HepG2 (cell line): ENCODE measurements around the gene LYPD6. TPM values are rescaled to one million over a fixed set of nuclear protein-coding genes. Genes with fewer than 3 reads are reported as not detected.

Experiments used
- ATAC-seq: fragments of 200-7000 bp; cut with Tn5 transposase; 3 replicates; pipeline ENCODE4 v1.9.1; 2020; ENCODE audit warnings: mild to moderate bottlenecking, moderate library complexity
- BruUV-seq: library from RNA; stranded (reverse); fragments of 400-500 nt; replicated peaks from 2 replicates; lab custom pipeline; 2021; lab: Mats Ljungman, UMichigan
- CTCF ChIA-PET: fragments of 300-600 bp; formaldehyde crosslinking; extraction: SDS; loops from one replicate; lab custom pipeline; 2021; ENCODE audit warnings: low total read pairs, inconsistent platforms, low intra/inter-chr PET ratio; lab: Yijun Ruan, JAX
- POLR2A ChIA-PET: fragments of 350-600 bp; sonication (Branson Sonifier 250); formaldehyde crosslinking; loops from one replicate; lab custom pipeline; 2020; ENCODE audit warnings: antibody characterized with exemption, inconsistent platforms; lab: Yijun Ruan, JAX
- DNase-seq: peaks from one replicate; pipeline ENCODE4 v3.0.0-alpha.2; 2015; ENCODE audit warnings: low spot score
- FAIRE-seq: peaks from 3 replicates; lab custom pipeline; 2011; peaks lifted over from hg19 to GRCh38; lab: Jason Lieb, UNC
- H2AFZ ChIP-seq: one replicate; pipeline ENCODE4 v1.6.1; 2011; ENCODE audit warnings: low read length, inconsistent platforms
- H3K27ac ChIP-seq: fragments of 300-600 bp; 3 replicates; pipeline ENCODE4 v1.8.0; 2011; ENCODE audit warnings: mixed run types, mild to moderate bottlenecking, mixed read lengths, low read length, inconsistent platforms; ENCODE audit not compliant: insufficient read depth; ENCODE audit errors: extremely low read length
- H3K27me3 ChIP-seq, 2 experiments: fragments of 200-600 bp in 1 of 2; 2 replicates in 1 of 2; 3 replicates in 1 of 2; pipeline versions ENCODE4 v1.6.0 to v1.8.0; 2011; ENCODE audit warnings: low read length in 2 of 2, mild to moderate bottlenecking in 2 of 2, moderate library complexity in 2 of 2, inconsistent platforms in 1 of 2; ENCODE audit not compliant: insufficient read depth in 2 of 2, control insufficient read depth in 1 of 2
- H3K36me3 ChIP-seq, 2 experiments: fragments of 200-600 bp in 1 of 2; replicated peaks in 1 of 2; 2 replicates in 1 of 2; 3 replicates in 1 of 2; pipeline versions ENCODE4 v1.5.1 to v1.8.0; 2011; ENCODE audit warnings: low read length in 2 of 2, inconsistent platforms in 1 of 2; ENCODE audit not compliant: insufficient read depth in 2 of 2, control insufficient read depth in 1 of 2
- H3K4me1 ChIP-seq: 2 replicates; pipeline ENCODE4 v1.5.1; 2012; ENCODE audit warnings: low read length, inconsistent platforms; ENCODE audit not compliant: insufficient read depth
- H3K4me2 ChIP-seq: 2 replicates; pipeline ENCODE4 v1.6.0; 2011; ENCODE audit warnings: low read depth, low read length, inconsistent platforms
- H3K4me3 ChIP-seq, 3 experiments: fragments of 200-600 bp in 1 of 3; sonication (generic), shearing (Covaris generic) in 1 of 3; replicated peaks in 1 of 3; 2 replicates each; pipeline ENCODE4 v1.5.1; 2011 to 2016; ENCODE audit warnings: low read length in 3 of 3, inconsistent platforms in 2 of 3, low read depth in 2 of 3, mild to moderate bottlenecking in 2 of 3, control low read depth in 1 of 3, mixed read lengths in 1 of 3; ENCODE audit not compliant: insufficient read depth in 1 of 3
- H3K79me2 ChIP-seq: one replicate; pipeline ENCODE4 v1.6.1; 2011; ENCODE audit warnings: low read length, inconsistent platforms; ENCODE audit not compliant: insufficient read depth
- H3K9ac ChIP-seq: 2 replicates; pipeline ENCODE4 v1.6.0; 2011; ENCODE audit warnings: mild to moderate bottlenecking, low read depth, low read length, inconsistent platforms; ENCODE audit not compliant: insufficient read depth
- H3K9me3 ChIP-seq: 2 replicates; pipeline ENCODE4 v1.5.1; 2012; ENCODE audit warnings: mild to moderate bottlenecking, low read length
- H4K20me1 ChIP-seq: 2 replicates; pipeline ENCODE4 v1.6.0; 2011; ENCODE audit warnings: inconsistent platforms, mild to moderate bottlenecking, low read length, moderate library complexity; ENCODE audit not compliant: insufficient read depth
- CBFB ChIP-seq: sonication (generic); formaldehyde crosslinking; IDR thresholded peaks from 2 replicates; pipeline ENCODE4 v1.4.0; 2020; ENCODE audit warnings: missing genetic modification reagents
- MIXL1 ChIP-seq: IDR thresholded peaks from 2 replicates; pipeline ENCODE4 v1.6.1; 2016
- NPAS2 ChIP-seq: sonication (generic); formaldehyde crosslinking; IDR thresholded peaks from 2 replicates; pipeline ENCODE4 v1.8.0; 2022; ENCODE audit warnings: mild to moderate bottlenecking, missing genetic modification reagents, borderline replicate concordance
- PCBP2 ChIP-seq: fragments of 200-400 bp; formaldehyde crosslinking; optimal IDR thresholded peaks from 2 replicates; pipeline ENCODE3; 2018; ENCODE audit warnings: low read length, low read depth; ENCODE audit not compliant: poor library complexity, severe bottlenecking
- PRPF4 ChIP-seq: fragments of 200-400 bp; formaldehyde crosslinking; IDR thresholded peaks from 2 replicates; pipeline ENCODE4 v1.6.1; 2016; ENCODE audit warnings: low read length, low read depth; ENCODE audit not compliant: poor library complexity, severe bottlenecking
- SPEN ChIP-seq: sonication (generic); formaldehyde crosslinking; IDR thresholded peaks from 2 replicates; pipeline ENCODE4 v1.5.1; 2020; ENCODE audit warnings: low read depth, mild to moderate bottlenecking, missing genetic modification reagents
- ZBTB3 ChIP-seq: sonication (generic); formaldehyde crosslinking; IDR thresholded peaks from 2 replicates; pipeline ENCODE4 v1.4.0; 2020; ENCODE audit warnings: low read depth, mild to moderate bottlenecking, moderate library complexity, missing genetic modification reagents, borderline replicate concordance
- ZKSCAN5 ChIP-seq: sonication (generic); formaldehyde crosslinking; IDR thresholded peaks from 2 replicates; pipeline ENCODE4 v1.5.1; 2020; ENCODE audit warnings: mild to moderate bottlenecking, missing genetic modification reagents
- ZNF136 ChIP-seq: sonication (generic); formaldehyde crosslinking; IDR thresholded peaks from 2 replicates; pipeline ENCODE4 v1.8.1; 2022; ENCODE audit warnings: low read depth, mild to moderate bottlenecking, moderate library complexity, missing genetic modification reagents
- ZNF329 ChIP-seq: sonication (generic); formaldehyde crosslinking; IDR thresholded peaks from 2 replicates; pipeline ENCODE4 v1.9.0; 2021; ENCODE audit warnings: low read depth, mild to moderate bottlenecking, missing genetic modification reagents
- ZNF563 ChIP-seq: sonication (generic); formaldehyde crosslinking; IDR thresholded peaks from 2 replicates; pipeline ENCODE4 v1.8.0; 2022; ENCODE audit warnings: mild to moderate bottlenecking, moderate library complexity, missing genetic modification reagents
- ZNF567 ChIP-seq: sonication (generic); formaldehyde crosslinking; IDR thresholded peaks from 2 replicates; pipeline ENCODE4 v1.8.1; 2023; ENCODE audit warnings: mild to moderate bottlenecking, missing genetic modification reagents, borderline replicate concordance
- ZNF629 ChIP-seq: sonication (generic); formaldehyde crosslinking; conservative IDR thresholded peaks from 2 replicates; pipeline ENCODE4 v1.5.0; 2020; ENCODE audit warnings: missing genetic modification reagents
- ZNF772 ChIP-seq: sonication (generic); formaldehyde crosslinking; IDR thresholded peaks from 2 replicates; pipeline ENCODE4 v1.5.0; 2020; ENCODE audit warnings: mild to moderate bottlenecking, missing genetic modification reagents
- ZNF83 ChIP-seq: sonication (generic); formaldehyde crosslinking; IDR thresholded peaks from 2 replicates; pipeline ENCODE4 v1.4.0; 2020; ENCODE audit warnings: missing genetic modification reagents, mild to moderate bottlenecking, borderline replicate concordance
- ZSCAN25 ChIP-seq: sonication (generic); formaldehyde crosslinking; IDR thresholded peaks from 2 replicates; pipeline ENCODE4 v1.8.0; 2022; ENCODE audit warnings: mild to moderate bottlenecking, missing genetic modification reagents
- ZSCAN31 ChIP-seq: sonication (generic); formaldehyde crosslinking; IDR thresholded peaks from 2 replicates; pipeline ENCODE4 v1.5.0; 2020; ENCODE audit warnings: low read depth, mild to moderate bottlenecking, missing genetic modification reagents
- WGBS: methylation state at CpG from one replicate; pipeline ENCODE4 v1.1.6; 2017; ENCODE audit warnings: low lambda C conversion rate; 5-methylcytosine and 5-hydroxymethylcytosine counted together
- in situ Hi-C: cut with HindIII; loops from 2 replicates; pipeline ENCODE4 v1.10.0; 2017; ENCODE audit warnings: low pct_unique_long_range_greater_than_20kb; ENCODE audit not compliant: extremely low pct_ligation_motif_present
- intact Hi-C: fragments of 100-400 bp; cut with micrococcal nuclease; formaldehyde crosslinking; loops from one replicate; pipeline ENCODE4 v1.10.0; 2022; ENCODE audit not compliant: unreplicated experiment
- polyA plus RNA-seq, 8 experiments: library from polyadenylated mRNA; depleted of rRNA in 3 of 8; stranded (reverse) in 7 of 8; unstranded in 1 of 8; fragments of >200 nt; fragmentation: Illumina TruSeq in 4 of 8; extraction: Trizol in 4 of 8; gene quantifications; 2 replicates each; pipeline versions ENCODE4 v1.2.1 to v1.2.3, GENCODE V29; 2011 to 2016; ENCODE audit warnings: low read depth in 4 of 8, missing spikeins in 1 of 8, mixed read lengths in 1 of 8; ENCODE audit not compliant: insufficient read depth in 1 of 8
- total RNA-seq, 5 experiments: library from RNA; depleted of rRNA; stranded (reverse); fragments of >200 nt; fragmentation: Illumina TruSeq; extraction: Trizol; gene quantifications; 2 replicates each; pipeline ENCODE4 v1.2.3, GENCODE V29; 2016; ENCODE audit warnings: low read depth in 1 of 5

The LYPD6 gene
- total and polyA plus RNA-seq, 2 of the 13 experiments (the other 11 are each of a cell fraction or from before 2014, with no cell fraction given), result 0.01 to 0.07 TPM

DNA sequence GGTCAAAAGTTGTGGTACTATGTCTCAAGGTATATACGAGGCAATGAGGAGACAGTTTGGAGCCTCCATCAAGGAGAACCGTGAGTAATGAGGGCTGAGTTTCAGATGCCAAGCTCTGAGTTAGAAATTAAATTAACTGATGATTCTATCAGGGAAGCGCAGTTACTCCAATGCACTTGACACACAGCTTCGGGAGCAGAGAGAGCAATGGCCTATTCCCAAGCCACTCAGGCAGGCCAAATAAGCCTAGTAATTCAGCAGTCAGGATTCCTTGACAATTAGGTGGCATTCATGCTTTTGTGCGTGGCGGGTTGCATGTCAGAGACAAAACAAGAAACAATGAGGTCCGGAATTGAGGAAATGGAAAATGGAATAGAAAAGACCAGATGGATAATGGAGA lies 134.0 kb downstream of the LYPD6 start (continued):
- no peak for TF ChIP-seq CBFB (CRISPR knock-in tag)
- TF ChIP-seq NPAS2 (CRISPR knock-in tag), result no peak
- no peak for TF ChIP-seq MIXL1 (CRISPR knock-in tag)
- no peak for TF ChIP-seq ZSCAN25 (CRISPR knock-in tag)
- no peak for TF ChIP-seq ZNF329 (CRISPR knock-in tag)

DNA sequence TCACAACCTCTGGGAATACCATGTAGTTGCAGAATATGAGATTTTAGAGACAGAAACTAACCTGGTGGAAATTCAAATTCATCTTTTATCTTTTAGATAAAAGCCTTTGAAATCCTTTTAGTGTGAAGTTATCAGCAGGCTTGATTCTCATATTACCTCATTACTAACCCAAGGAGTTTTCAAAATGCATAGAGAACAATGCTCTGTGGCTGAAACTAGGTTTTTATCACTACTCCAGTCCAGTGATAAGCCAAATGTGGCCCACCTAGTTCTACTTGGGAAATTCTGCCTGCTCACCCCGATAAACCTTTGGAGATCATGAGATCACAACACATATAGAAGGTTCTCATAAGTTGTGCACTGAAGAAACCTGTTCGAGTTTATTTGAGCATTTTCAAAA lies 135.5 kb downstream of the LYPD6 start:
- Histone ChIP-seq H3K4me1 (no peaks in the 10 kb centered on the region), H3K36me3 (no peaks in the 10 kb centered on the region), H2AFZ (no peak overlapping the region), H3K9me3 (peaks cover 17% of the 10 kb centered on the region), H4K20me1 (no peaks in the 10 kb centered on the region), H3K27me3 (no peaks in the 10 kb centered on the region), H3K79me2 (no peaks in the 10 kb centered on the region), H3K4me3 (no peak overlapping the region), H3K9ac (no peak overlapping the region), H3K27ac (no peak overlapping the region), H3K4me2 (no peak overlapping the region)
- POLR2A ChIA-PET, result no interaction called here
- no TSS peak for BruUV-seq
- CTCF ChIA-PET, result no interaction called here
- 10% methylated on average over 2 of the region's 2 CpGs for WGBS
- in situ Hi-C loops, result no loop called here
- intact Hi-C loops, result no loop called here
- ATAC-seq, result no peak
- no peak for DNase-seq
- TF ChIP-seq SPEN (CRISPR knock-in tag) (no peak), PRPF4 (no peak), PCBP2 (no peak), ZNF83 (CRISPR knock-in tag) (no peak), ZBTB3 (CRISPR knock-in tag) (no peak), ZNF136 (CRISPR knock-in tag) (no peak), ZNF629 (no peak), ZNF563 (no peak), ZSCAN31 (no peak), ZKSCAN5 (CRISPR knock-in tag) (no peak), ZNF772 (CRISPR knock-in tag) (no peak), ZNF567 (CRISPR knock-in tag) (no peak)
- no peak for FAIRE-seq
